K562 (cell line): ENCODE results near the gene FANCC. TPM values are rescaled to one million over a fixed set of nuclear protein-coding genes. Genes with fewer than 3 reads are reported as not detected.

Experiments used
- ATAC-seq: fragments of 200-7000 bp; cut with Tn5 transposase; 3 replicates; pipeline ENCODE4 v1.9.1; 2020; ENCODE audit warnings: moderate library complexity
- BruUV-seq: library from RNA; stranded (reverse); fragments of 400-500 nt; replicated peaks from 2 replicates; lab custom pipeline; 2021; lab: Mats Ljungman, UMichigan
- CTCF ChIA-PET: fragments of 300-600 bp; formaldehyde crosslinking; extraction: SDS; loops from one replicate; lab custom pipeline; 2021; ENCODE audit warnings: low intra/inter-chr PET ratio; lab: Yijun Ruan, JAX
- POLR2A ChIA-PET: fragments of 300-600, 350-650 bp; sonication (Branson Sonifier 250); formaldehyde crosslinking; extraction: SDS; loops from one replicate; lab custom pipeline; 2021; ENCODE audit warnings: antibody characterized with exemption, inconsistent platforms; lab: Yijun Ruan, JAX
- DNase-seq, 4 experiments: peaks; one replicate each; pipeline versions ENCODE4 v3.0.0 to v3.0.0-alpha.2; 2011 to 2018; ENCODE audit warnings: low spot score in 3 of 4, mixed read lengths in 3 of 4; ENCODE audit errors: extremely low read depth in 1 of 4
- FAIRE-seq: peaks from 2 replicates; lab custom pipeline; 2011; peaks lifted over from hg19 to GRCh38; lab: Jason Lieb, UNC
- H2AFZ ChIP-seq: 2 replicates; pipeline ENCODE4 v1.6.0; 2011; ENCODE audit warnings: low read depth, low read length, control low read depth, inconsistent platforms
- H3K27ac ChIP-seq: fragments of 200-600 bp; 3 replicates; pipeline ENCODE4 v1.8.0; 2011; ENCODE audit warnings: low read depth, mild to moderate bottlenecking, control low read depth, inconsistent platforms, low read length, moderate library complexity, mixed read lengths; ENCODE audit errors: extremely low read depth
- H3K27me3 ChIP-seq, 2 experiments: fragments of 300-600 bp in 1 of 2; 2 replicates in 1 of 2; 3 replicates in 1 of 2; pipeline versions ENCODE4 v1.6.0 to v1.8.0; 2011; ENCODE audit warnings: inconsistent platforms in 2 of 2, low read length in 2 of 2, mild to moderate bottlenecking in 1 of 2, mixed read lengths in 1 of 2, moderate library complexity in 1 of 2; ENCODE audit not compliant: control insufficient read depth in 2 of 2, insufficient read depth in 2 of 2
- H3K36me3 ChIP-seq: fragments of 300-600 bp; 3 replicates; pipeline ENCODE4 v1.8.0; 2011; ENCODE audit warnings: mild to moderate bottlenecking, low read length, inconsistent platforms; ENCODE audit not compliant: control insufficient read depth, insufficient read depth
- H3K4me1 ChIP-seq, 2 experiments: fragments of 200-600 bp in 1 of 2; replicated peaks in 1 of 2; 2 replicates in 1 of 2; 3 replicates in 1 of 2; pipeline versions ENCODE4 v1.5.1 to v1.8.0; 2011; ENCODE audit warnings: inconsistent platforms in 2 of 2, low read length in 2 of 2, mild to moderate bottlenecking in 1 of 2, mixed read lengths in 1 of 2, moderate library complexity in 1 of 2; ENCODE audit not compliant: control insufficient read depth in 2 of 2, insufficient read depth in 2 of 2
- H3K4me2 ChIP-seq: 2 replicates; pipeline ENCODE4 v1.6.1; 2011; ENCODE audit warnings: low read length, control low read depth, inconsistent platforms, mixed read lengths; ENCODE audit not compliant: insufficient read depth
- H3K4me3 ChIP-seq: fragments of 200-600 bp; sonication (generic), shearing (Covaris generic); 2 replicates; pipeline ENCODE4 v1.5.1; 2016; ENCODE audit warnings: control low read depth, inconsistent platforms
- H3K79me2 ChIP-seq: fragments of 200-600 bp; 3 replicates; pipeline ENCODE4 v1.8.0; 2011; ENCODE audit warnings: low read length, inconsistent platforms; ENCODE audit not compliant: control insufficient read depth, insufficient read depth
- H3K9ac ChIP-seq, 2 experiments: 2 replicates each; pipeline versions ENCODE4 v1.6.0 to v1.6.1; 2011; ENCODE audit warnings: low read depth in 2 of 2, low read length in 2 of 2, control low read depth in 1 of 2, inconsistent platforms in 1 of 2, mild to moderate bottlenecking in 1 of 2, mixed read lengths in 1 of 2; ENCODE audit not compliant: insufficient read depth in 1 of 2
- H3K9me1 ChIP-seq: one replicate; pipeline ENCODE4 v1.6.0; 2011; ENCODE audit warnings: inconsistent platforms, mild to moderate bottlenecking, low read length, moderate library complexity; ENCODE audit not compliant: control insufficient read depth, insufficient read depth
- H3K9me3 ChIP-seq: replicated peaks from 2 replicates; pipeline ENCODE4 v1.5.1; 2011; ENCODE audit warnings: low read depth, low read length, inconsistent platforms; ENCODE audit not compliant: control insufficient read depth, insufficient read depth
- H4K20me1 ChIP-seq: replicated peaks from 2 replicates; pipeline ENCODE4 v1.6.1; 2011; ENCODE audit warnings: low read length, inconsistent platforms, mixed read lengths; ENCODE audit not compliant: control insufficient read depth, insufficient read depth
- BCL6 ChIP-seq: fragments of 250-450 bp; sonication (Bioruptor Pico); IDR thresholded peaks from 2 replicates; pipeline ENCODE4 v1.4.0; 2020
- HMG20B ChIP-seq: fragments of 250-450 bp; sonication (Bioruptor Pico); IDR thresholded peaks from 2 replicates; pipeline ENCODE4 v1.5.0; 2021; ENCODE audit warnings: mild to moderate bottlenecking
- MEF2D ChIP-seq: conservative IDR thresholded peaks from 2 replicates; pipeline ENCODE4 v1.6.1; 2016; ENCODE audit warnings: low read depth, missing genetic modification characterization, missing compliant biosample characterization
- PPARD ChIP-seq: fragments of 250-450 bp; sonication (Bioruptor Pico); IDR thresholded peaks from 2 replicates; pipeline ENCODE4 v1.8.0; 2022; ENCODE audit warnings: inconsistent platforms, mild to moderate bottlenecking, moderate library complexity
- PRPF4 ChIP-seq: fragments of 200-400 bp; formaldehyde crosslinking; IDR thresholded peaks from one replicate; pipeline ENCODE4 v1.6.1; 2017; ENCODE audit warnings: low read length, low read depth, mild to moderate bottlenecking; ENCODE audit not compliant: insufficient read depth, poor library complexity, severe bottlenecking
- PYGO2 ChIP-seq: fragments of 450-650 bp; IDR thresholded peaks from 2 replicates; pipeline ENCODE4 v1.6.1; 2016; ENCODE audit warnings: mild to moderate bottlenecking, missing genetic modification characterization, moderate library complexity, missing compliant biosample characterization
- SREBF2 ChIP-seq: sonication (generic); formaldehyde crosslinking; IDR thresholded peaks from 2 replicates; pipeline ENCODE4 v1.4.0; 2020; ENCODE audit warnings: mild to moderate bottlenecking, missing genetic modification reagents
- ZBTB1 ChIP-seq: sonication (generic); formaldehyde crosslinking; IDR thresholded peaks from 2 replicates; pipeline ENCODE4 v1.8.1; 2023; ENCODE audit warnings: missing genetic modification reagents, low read depth, mild to moderate bottlenecking, borderline replicate concordance
- WGBS: fragments of 100-300 bp; shearing (Covaris generic); methylation state at CpG from one replicate; pipeline ENCODE4 v1.1.6; 2016; ENCODE audit warnings: low coverage, mixed read lengths; ENCODE audit not compliant: insufficient coverage; ENCODE audit errors: missing lambda C conversion rate; 5-methylcytosine and 5-hydroxymethylcytosine counted together
- in situ Hi-C: fragments of 300-500 bp; cut with MboI; formaldehyde crosslinking; loops from 4 replicates; pipeline ENCODE4 v1.15.0; 2018; ENCODE audit warnings: inconsistent platforms, mixed read lengths
- intact Hi-C: fragments of 100-400 bp; cut with micrococcal nuclease; formaldehyde crosslinking; loops from 2 replicates; pipeline ENCODE4 v1.14.2; 2022
- polyA plus RNA-seq, 8 experiments: library from polyadenylated mRNA; depleted of rRNA in 4 of 8; stranded (reverse) in 5 of 8; unstranded in 3 of 8; fragments of >200 nt; fragmentation: Nextera tagmentation in 2 of 8; fragmentation: Illumina TruSeq in 1 of 8; extraction: Ambion mirVana in 2 of 8; extraction: Trizol in 1 of 8; gene quantifications; 2 replicates each; pipeline versions ENCODE4 v1.2.1 to v1.2.3, GENCODE V29; 2011 to 2014; ENCODE audit warnings: inconsistent platforms in 1 of 8, missing spikeins in 1 of 8
- total RNA-seq, 7 experiments: library from RNA; depleted of rRNA in 6 of 7; stranded (reverse); fragments of >200 nt in 6 of 7; fragmentation: Illumina TruSeq in 2 of 7; extraction: Trizol in 2 of 7; gene quantifications; 2 replicates each; pipeline versions ENCODE4 v1.2.1 to v1.2.3, GENCODE V29; 2011 to 2021; ENCODE audit warnings: low replicate concordance in 1 of 7
- TF ChIP-seq, protein P1 (sequence below): IDR thresholded peaks from 2 replicates; pipeline ENCODE4 v1.6.1; 2012; ENCODE audit warnings: low read depth, low read length, improper control_type of control experiment, borderline replicate concordance
- TF ChIP-seq, protein P2 (sequence below): IDR thresholded peaks from 2 replicates; pipeline ENCODE4 v1.6.1; 2016; ENCODE audit warnings: missing genetic modification characterization, missing compliant biosample characterization

FANCC gene
- total and polyA plus RNA-seq, 9 of the 15 experiments (the other 6 are each of a cell fraction or from before 2014, with no cell fraction given): 4.6 to 18.4 (median 14.2) TPM

DNA sequence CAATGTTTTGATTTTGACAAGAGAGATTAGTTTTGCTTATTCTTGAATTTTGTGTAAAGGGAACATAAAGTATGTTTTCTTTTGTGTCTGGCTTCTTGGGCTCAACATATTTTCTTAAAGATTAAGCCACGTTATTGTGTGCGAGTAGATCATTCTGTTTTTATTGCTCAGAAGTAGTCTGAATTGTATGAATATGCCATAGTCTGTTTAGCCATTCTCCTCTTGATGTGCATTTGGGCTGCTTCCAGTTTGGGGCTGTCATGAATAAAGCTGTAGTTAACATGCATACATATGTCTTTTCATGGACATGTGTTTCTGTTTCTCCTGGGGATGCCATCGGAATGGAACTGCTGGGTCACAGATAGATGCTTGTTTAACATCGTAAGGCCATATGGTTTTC, 198.9 kb downstream of the FANCC start (continued):
- TF ChIP-seq, protein P1, sequence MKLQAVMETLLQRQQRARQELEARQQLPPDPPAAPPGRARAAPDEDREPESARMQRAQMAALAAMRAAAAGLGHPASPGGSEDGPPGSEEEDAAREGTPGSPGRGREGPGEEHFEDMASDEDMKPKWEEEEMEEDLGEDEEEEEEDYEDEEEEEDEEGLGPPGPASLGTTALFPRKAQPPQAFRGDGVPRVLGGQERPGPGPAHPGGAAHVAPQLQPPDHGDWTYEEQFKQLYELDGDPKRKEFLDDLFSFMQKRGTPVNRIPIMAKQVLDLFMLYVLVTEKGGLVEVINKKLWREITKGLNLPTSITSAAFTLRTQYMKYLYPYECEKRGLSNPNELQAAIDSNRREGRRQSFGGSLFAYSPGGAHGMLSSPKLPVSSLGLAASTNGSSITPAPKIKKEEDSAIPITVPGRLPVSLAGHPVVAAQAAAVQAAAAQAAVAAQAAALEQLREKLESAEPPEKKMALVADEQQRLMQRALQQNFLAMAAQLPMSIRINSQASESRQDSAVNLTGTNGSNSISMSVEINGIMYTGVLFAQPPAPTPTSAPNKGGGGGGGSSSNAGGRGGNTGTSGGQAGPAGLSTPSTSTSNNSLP: no peak

DNA sequence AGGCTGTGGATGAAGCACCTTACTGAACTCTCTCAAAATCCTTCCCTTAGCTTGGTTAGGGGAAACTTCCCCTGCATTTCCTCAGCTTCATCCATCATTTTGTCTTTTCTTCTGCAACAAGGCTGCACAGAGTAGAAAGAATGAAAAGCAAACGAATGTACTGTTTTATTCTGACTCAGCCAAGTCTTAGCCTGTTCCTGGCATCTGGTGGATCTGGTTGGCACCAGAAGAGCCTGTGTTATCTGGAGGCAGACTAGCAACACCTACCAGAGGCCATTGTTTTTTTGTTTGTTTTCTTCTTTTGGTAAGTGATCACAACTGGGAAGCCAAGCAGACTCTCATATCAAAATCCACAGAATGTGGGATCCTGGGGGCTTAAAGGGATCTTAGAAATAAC, 200.7 kb downstream of the FANCC start:
- 14% methylated on average over 1 of the region's 1 CpG for WGBS
- ChIA-PET CTCF (interaction anchor here (0.7 to 0.9 kb wide), 3 partner anchors 334 to 436 kb away, joined by 3 to 4 read pairs (median 4); no protein-coding TSS in a partner anchor), POLR2A (interaction anchor here (1.6 kb wide), 1 partner anchor 9 kb away, joined by 5 read pairs; no protein-coding TSS in a partner anchor)
- BruUV-seq: no TSS peak
- in situ Hi-C loops (no loop called here), intact Hi-C loops (no loop called here)
- H3K79me2 ChIP-seq: no peaks in the 10 kb centered on the region
- ATAC-seq (no peak), DNase-seq (no peak), FAIRE-seq (no peak)
- H4K20me1 ChIP-seq: no peaks in the 10 kb centered on the region
- H3K4me2 ChIP-seq: no peak overlapping the region
- H3K27ac ChIP-seq: no peak overlapping the region
- no peaks in the 10 kb centered on the region for H3K27me3 ChIP-seq
- H3K4me3 ChIP-seq: no peak overlapping the region
- TF ChIP-seq, protein P2, sequence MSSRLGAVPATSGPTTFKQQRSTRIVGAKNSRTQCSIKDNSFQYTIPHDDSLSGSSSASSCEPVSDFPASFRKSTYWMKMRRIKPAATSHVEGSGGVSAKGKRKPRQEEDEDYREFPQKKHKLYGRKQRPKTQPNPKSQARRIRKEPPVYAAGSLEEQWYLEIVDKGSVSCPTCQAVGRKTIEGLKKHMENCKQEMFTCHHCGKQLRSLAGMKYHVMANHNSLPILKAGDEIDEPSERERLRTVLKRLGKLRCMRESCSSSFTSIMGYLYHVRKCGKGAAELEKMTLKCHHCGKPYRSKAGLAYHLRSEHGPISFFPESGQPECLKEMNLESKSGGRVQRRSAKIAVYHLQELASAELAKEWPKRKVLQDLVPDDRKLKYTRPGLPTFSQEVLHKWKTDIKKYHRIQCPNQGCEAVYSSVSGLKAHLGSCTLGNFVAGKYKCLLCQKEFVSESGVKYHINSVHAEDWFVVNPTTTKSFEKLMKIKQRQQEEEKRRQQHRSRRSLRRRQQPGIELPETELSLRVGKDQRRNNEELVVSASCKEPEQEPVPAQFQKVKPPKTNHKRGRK: no peak
- TF ChIP-seq HMG20B: no peak
- no peak for TF ChIP-seq PRPF4
- TF ChIP-seq SREBF2: no peak
- no peak for TF ChIP-seq MEF2D (tag)
- no peak for TF ChIP-seq BCL6 (CRISPR knock-in tag)
- TF ChIP-seq PYGO2 (tag): no peak
- TF ChIP-seq ZBTB1 (CRISPR knock-in tag): no peak
- TF ChIP-seq PPARD (CRISPR knock-in tag): no peak
- H3K4me1 ChIP-seq: no peaks in the 10 kb centered on the region
- H3K9me1 ChIP-seq: no peaks in the 10 kb centered on the region
- no peak overlapping the region for H3K9ac ChIP-seq
- no peak overlapping the region for H2AFZ ChIP-seq
- peaks cover 5% of the 10 kb centered on the region; the same call in 2 of the 3 replicates for H3K36me3 ChIP-seq
- no peaks in the 10 kb centered on the region for H3K9me3 ChIP-seq
